NT2/D1 (cell line): ENCODE results near the gene RANBP17.

ENCODE experiments used
- SUZ12 ChIP-seq: IDR thresholded peaks from 2 replicates; pipeline ENCODE4 v1.6.1; 2011; ENCODE audit not compliant: insufficient read length, insufficient read depth; ENCODE audit errors: extremely low read depth
- YY1 ChIP-seq: IDR thresholded peaks from 2 replicates; pipeline ENCODE4 v1.6.1; 2011; ENCODE audit not compliant: insufficient read length, insufficient read depth
- ZNF274 ChIP-seq: IDR thresholded peaks from 2 replicates; pipeline ENCODE4 v1.6.1; 2011; ENCODE audit warnings: mild to moderate bottlenecking, low read depth, low read length

GRCh38 chr5:170937914-170938313 lies 76.1 kb downstream of the RANBP17 start:
- TF ChIP-seq YY1, result no peak
- TF ChIP-seq ZNF274, result no peak
- TF ChIP-seq SUZ12, result no peak
